HT-29 (cell line): Measurements from ENCODE around the gene MAMSTR. TPM values are rescaled to one million over a fixed set of nuclear protein-coding genes. Genes with fewer than 3 reads are reported as not detected.
"Not testable (repeated sequence)": the region's sequence is repeated elsewhere in the genome, so short reads cannot be mapped to it uniquely, and the experiment has no call there.

ENCODE experiments used
- DNase-seq: peaks from one replicate; pipeline ENCODE4 v3.0.0-alpha.2; 2015; ENCODE audit warnings: low spot score
- total RNA-seq: library from RNA; depleted of rRNA; stranded (reverse); fragments of >200 nt; shearing (Covaris generic); gene quantifications from 2 replicates; pipeline ENCODE4 v1.2.3, GENCODE V29; 2014

MAMSTR gene
- total RNA-seq, 1 experiment from 2014 or later, result 0.84 TPM

- peak; percentile 100 for DNase-seq
Measured at GRCh38 chr19:48720613-48721296, 1.2 kb upstream of the MAMSTR start.

- DNase-seq, result no peak
Measured at GRCh38 chr19:48720251-48720612, 707 bp upstream of the MAMSTR start.

GRCh38 chr19:48718711-48719231, 754 bp downstream of the MAMSTR start:
- DNase-seq, result no peak

GRCh38 chr19:48718106-48718505, 1.4 kb downstream of the MAMSTR start:
- not testable (repeated sequence) for DNase-seq

- DNase-seq, result no peak
Measured at GRCh38 chr19:48716562-48717291, 2.8 kb downstream of the MAMSTR start.

DNA sequence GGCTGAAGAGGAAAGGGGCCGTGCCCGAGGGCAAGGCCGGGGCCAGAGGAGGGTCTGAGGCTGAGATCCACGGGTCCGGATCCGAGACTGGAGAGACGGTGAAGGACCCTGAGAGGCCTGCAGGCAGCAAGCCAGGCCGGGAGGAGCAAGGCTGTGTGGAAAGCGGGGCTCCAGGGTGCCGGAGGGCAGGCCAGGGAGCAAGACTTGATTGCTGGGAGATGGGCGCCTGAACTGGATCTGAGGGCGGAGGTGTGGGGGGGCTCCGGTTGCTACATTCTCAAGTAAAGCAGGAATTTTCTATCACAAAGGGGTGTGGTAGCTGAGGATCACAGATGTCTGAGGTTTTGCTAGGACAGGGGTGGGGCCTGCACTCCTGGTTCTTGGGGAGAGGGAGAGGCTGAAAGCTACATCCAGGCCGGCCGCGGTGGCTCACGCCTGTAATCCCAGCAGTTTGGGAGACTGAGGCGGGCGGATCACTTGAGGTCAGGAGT, 3.8 kb downstream of the MAMSTR start:
- DNase-seq, result no peak

DNA sequence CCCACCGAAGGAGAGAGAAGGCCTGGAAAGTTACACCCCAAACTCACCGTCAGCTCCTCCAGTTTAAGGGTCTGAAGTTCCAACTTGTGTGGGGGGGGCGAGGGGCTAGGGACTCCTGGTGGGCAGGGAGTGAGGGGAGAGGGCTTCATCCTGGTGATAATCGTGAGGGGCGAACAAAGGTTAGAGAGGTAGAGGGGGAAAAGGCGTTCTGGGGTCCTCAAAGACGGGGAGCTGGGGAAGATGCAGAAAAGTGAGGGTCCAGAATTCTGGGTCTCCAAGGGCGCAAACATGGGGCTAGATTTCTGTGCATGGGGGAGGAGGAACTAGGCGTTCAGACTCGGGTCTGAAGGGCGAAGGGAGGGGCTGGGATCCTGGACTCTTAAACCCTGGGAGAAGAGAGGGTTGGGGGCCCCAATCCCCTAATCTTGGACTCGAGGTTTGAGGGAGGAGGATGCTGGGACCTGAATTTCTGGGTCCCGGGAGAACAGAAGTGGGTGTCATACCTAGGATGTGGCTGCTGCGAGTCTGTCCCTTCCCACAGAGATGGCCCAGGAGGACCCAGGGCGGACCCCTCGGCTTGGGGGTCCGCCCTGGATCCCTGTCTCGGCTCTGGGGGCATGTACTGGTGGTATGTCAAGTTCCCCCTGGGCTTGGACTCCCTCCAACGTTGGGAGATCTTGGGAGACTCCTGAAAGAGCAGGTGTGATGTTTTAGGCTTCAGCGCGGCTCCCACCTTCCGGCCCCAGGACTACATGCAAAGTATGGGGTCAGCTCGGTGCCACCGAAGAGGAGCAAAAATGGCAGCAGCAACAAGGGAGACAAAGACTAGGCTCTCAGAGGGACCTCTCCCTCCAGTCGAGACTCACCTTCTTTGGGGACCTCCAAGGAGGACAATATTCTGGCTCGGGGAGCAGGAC, 4.5 kb downstream of the MAMSTR start:
- no peak for DNase-seq

DNA sequence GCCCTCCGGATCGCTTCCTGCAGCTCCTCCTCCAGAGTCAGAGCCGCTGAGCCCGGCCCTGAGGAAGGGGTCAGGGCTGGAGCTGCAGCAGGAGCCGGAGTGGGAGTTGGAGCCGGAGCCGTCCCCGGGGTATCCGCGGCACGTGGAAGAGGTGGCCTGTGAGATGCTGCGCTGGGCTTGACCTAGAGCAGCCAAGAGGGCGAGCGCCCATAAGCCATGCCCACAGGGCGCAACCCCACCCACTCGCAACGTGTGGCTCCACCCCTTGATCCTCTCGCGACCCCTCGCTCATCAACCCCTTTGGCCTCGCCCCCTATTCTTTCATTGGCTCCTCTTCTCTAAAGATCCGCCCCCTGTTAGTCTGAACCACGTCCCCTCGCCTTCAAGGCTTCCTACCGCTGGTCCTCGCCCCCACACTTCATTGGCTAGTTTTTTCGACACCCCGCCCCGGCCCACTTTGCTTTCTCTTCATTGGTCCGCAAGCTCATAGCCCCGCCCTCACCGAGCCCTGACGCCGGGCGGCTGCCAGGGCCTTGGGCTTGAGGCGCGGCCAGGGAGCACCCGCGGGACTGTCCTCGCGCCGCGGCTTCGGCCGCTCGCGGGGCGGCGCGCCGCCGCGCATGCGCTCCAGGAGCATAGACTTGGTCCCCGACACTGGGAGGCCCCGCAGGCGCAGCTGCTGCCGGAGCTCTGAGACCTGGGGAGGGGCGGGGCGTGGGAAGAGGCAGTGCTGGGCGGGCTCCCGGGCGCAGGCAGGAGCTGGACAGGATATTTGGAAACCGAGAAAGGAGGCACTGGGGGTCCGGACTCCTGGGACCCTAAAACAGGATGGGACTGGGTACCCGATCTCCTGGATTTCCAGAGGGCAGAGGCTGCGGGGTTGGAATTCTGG, 5.4 kb downstream of the MAMSTR start:
- peak; percentile 100 for DNase-seq

- DNase-seq, result peak; percentile 48
Measured at GRCh38 chr19:48713041-48713863, 6.3 kb downstream of the MAMSTR start.

- DNase-seq, result no peak
Measured at GRCh38 chr19:48711106-48711662, 8.3 kb downstream of the MAMSTR start.

DNA sequence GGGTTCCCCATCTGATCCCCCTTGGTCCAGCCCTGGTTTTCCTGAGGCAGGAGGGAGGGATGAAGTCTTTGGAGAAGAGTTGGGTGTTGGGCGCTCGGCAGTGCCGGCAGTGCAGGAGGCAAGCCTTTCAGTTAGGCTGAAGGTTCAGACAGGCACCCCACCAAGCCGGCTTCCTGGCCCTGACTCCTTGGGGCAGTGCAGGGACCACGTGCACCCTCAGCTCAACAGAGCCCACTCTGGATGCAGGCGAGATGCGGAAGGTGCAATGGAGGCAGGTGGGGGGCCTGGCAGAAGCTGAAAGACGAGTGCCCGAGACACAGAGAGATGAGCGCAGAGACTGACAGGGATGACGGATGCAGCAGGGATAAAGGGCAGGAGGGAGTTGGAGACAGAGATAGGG, 11.1 kb downstream of the MAMSTR start:
- DNase-seq, result no peak

- no peak for DNase-seq
Measured at GRCh38 chr19:48705431-48705830, 14.1 kb downstream of the MAMSTR start.

DNA sequence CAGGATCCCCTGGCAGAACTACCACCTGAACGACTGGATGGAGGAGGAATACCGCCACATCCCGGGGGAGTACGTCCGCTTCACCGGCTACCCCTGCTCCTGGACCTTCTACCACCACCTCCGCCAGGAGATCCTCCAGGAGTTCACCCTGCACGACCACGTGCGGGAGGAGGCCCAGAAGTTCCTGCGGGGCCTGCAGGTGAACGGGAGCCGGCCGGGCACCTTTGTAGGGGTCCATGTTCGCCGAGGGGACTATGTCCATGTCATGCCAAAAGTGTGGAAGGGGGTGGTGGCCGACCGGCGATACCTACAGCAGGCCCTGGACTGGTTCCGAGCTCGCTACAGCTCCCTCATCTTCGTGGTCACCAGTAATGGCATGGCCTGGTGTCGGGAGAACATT, 16.2 kb downstream of the MAMSTR start:
- DNase-seq, result no peak

- no peak for DNase-seq
Measured at GRCh38 chr19:48702701-48703100, 16.8 kb downstream of the MAMSTR start.

GRCh38 chr19:48698046-48698445, 21.5 kb downstream of the MAMSTR start:
- DNase-seq, result peak; percentile 90

DNA sequence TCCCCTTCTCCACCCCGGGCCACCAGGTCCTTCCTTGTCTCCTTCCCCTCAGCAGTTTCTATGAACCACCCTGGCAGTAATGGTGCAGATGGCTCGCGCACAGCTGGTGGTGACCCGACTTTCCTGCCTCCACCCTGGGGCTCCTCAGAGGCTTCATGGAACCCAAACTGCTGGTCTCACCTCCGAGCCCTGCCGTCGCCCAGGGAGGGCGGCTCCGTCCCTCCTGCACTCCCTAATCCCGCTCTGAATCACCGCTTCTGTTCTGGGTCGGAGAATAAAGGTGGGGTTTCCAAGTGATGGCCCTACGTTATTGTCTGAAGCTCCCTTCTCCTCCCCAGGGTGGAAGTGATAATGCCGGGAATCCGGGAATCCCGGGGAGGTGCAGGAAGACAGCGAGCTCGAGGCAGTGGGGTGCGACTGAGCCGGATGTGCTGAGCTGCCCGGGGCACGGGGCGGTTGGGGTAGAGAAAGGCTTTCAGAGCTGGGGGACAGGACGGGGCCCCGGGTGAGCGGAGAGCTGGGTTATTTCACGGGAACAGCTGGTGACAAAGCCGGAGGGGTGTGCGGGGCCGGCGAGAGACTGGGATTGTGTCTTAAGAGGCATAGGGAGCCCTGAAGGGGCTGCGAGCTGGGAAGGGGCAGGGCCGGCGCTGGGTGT, 23.0 kb downstream of the MAMSTR start:
- DNase-seq, result peak; percentile 68

- DNase-seq, result peak; percentile 89
Measured at GRCh38 chr19:48695743-48696352, 23.7 kb downstream of the MAMSTR start, which contains the start of gene FUT2. Gene FUT2, plus strand, starts transcription at chr19:48695971. Its CDS starts 6,986 bp downstream, at chr19:48702957.

DNA sequence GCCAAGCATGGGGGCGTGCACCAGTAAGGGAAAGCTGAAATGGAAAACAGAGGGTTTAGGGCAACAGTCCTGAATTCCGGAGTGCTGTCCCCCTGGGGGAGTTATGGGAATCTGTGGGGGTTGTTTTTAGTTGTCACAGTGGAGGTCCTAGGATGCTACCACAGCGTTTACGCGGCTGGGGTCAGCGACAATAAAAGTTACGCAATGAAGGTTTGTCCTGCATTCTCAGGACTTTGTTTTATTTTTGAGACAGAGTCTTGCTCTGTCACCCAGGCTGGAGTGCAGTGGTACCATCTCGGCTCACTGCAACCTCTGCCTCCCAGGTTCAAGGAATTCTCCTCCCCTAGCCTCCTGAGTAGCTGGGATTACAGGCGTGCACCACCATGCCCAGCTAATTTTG, 25.9 kb downstream of the MAMSTR start:
- DNase-seq, result not testable (repeated sequence)
